K562 (cell line): ENCODE data around the gene ZSCAN25. TPM values are rescaled to one million over a fixed set of nuclear protein-coding genes. Genes with fewer than 3 reads are reported as not detected.

Experiments used
- CCAR2 ChIP-seq: fragments of 200-400 bp; formaldehyde crosslinking; IDR thresholded peaks from 2 replicates; pipeline ENCODE4 v1.6.1; 2017; ENCODE audit warnings: mild to moderate bottlenecking, low read depth, low read length
- CTCF ChIP-seq, 3 experiments: IDR thresholded peaks in 2 of 3; conservative IDR thresholded peaks in 1 of 3; 2 replicates each; pipeline ENCODE4 v1.5.1; 2011 to 2012; ENCODE audit warnings: low read length in 3 of 3, mild to moderate bottlenecking in 3 of 3, control low read depth in 2 of 3, improper control_type of control experiment in 1 of 3, inconsistent platforms in 1 of 3, low read depth in 1 of 3, mixed read lengths in 1 of 3, moderate library complexity in 1 of 3; ENCODE audit not compliant: insufficient read depth in 2 of 3
- JUNB ChIP-seq: fragments of 450-650 bp; formaldehyde crosslinking; conservative IDR thresholded peaks from 2 replicates; pipeline ENCODE4 v1.4.0; 2020; ENCODE audit warnings: mild to moderate bottlenecking
- JUND ChIP-seq, 2 experiments: IDR thresholded peaks; 2 replicates in 1 of 2; 3 replicates in 1 of 2; pipeline ENCODE4 v1.6.1; 2011; ENCODE audit warnings: borderline replicate concordance in 2 of 2, low read depth in 2 of 2, low read length in 2 of 2, improper control_type of control experiment in 1 of 2, missing biosample characterization in 1 of 2, missing genetic modification characterization in 1 of 2, missing genetic modification reagents in 1 of 2
- ZKSCAN3 ChIP-seq: fragments of 250-450 bp; sonication (Bioruptor Pico); IDR thresholded peaks from 2 replicates; pipeline ENCODE4 v1.4.0; 2020
- ZNF165 ChIP-seq: fragments of 250-450 bp; sonication (Bioruptor Pico); IDR thresholded peaks from 2 replicates; pipeline ENCODE4 v1.4.0; 2020; ENCODE audit warnings: borderline replicate concordance
- ZNF507 ChIP-seq: conservative IDR thresholded peaks from 2 replicates; pipeline ENCODE4 v1.6.1; 2017; ENCODE audit warnings: missing genetic modification characterization, missing compliant biosample characterization
- ZNF639 ChIP-seq, 2 experiments: fragments of 200-800 bp in 1 of 2; sonication (Bioruptor generic) in 1 of 2; sonication (generic) in 1 of 2; formaldehyde crosslinking in 1 of 2; IDR thresholded peaks in 1 of 2; conservative IDR thresholded peaks in 1 of 2; 2 replicates each; pipeline versions ENCODE4 v1.5.0 to v1.6.1; 2016 to 2020; ENCODE audit warnings: missing compliant biosample characterization in 1 of 2, missing genetic modification characterization in 1 of 2, missing genetic modification reagents in 1 of 2
- ZSCAN29 ChIP-seq: fragments of 450-650 bp; IDR thresholded peaks from 2 replicates; pipeline ENCODE4 v1.6.1; 2017
- polyA plus RNA-seq, 8 experiments: library from polyadenylated mRNA; depleted of rRNA in 4 of 8; stranded (reverse) in 5 of 8; unstranded in 3 of 8; fragments of >200 nt; fragmentation: Nextera tagmentation in 2 of 8; fragmentation: Illumina TruSeq in 1 of 8; extraction: Ambion mirVana in 2 of 8; extraction: Trizol in 1 of 8; gene quantifications; 2 replicates each; pipeline versions ENCODE4 v1.2.1 to v1.2.3, GENCODE V29; 2011 to 2014; ENCODE audit warnings: inconsistent platforms in 1 of 8, missing spikeins in 1 of 8
- total RNA-seq, 7 experiments: library from RNA; depleted of rRNA in 6 of 7; stranded (reverse); fragments of >200 nt in 6 of 7; fragmentation: Illumina TruSeq in 2 of 7; extraction: Trizol in 2 of 7; gene quantifications; 2 replicates each; pipeline versions ENCODE4 v1.2.1 to v1.2.3, GENCODE V29; 2011 to 2021; ENCODE audit warnings: low replicate concordance in 1 of 7

The ZSCAN25 gene
- total and polyA plus RNA-seq, 9 of the 15 experiments (the other 6 are each of a cell fraction or from before 2014, with no cell fraction given): 0.94 to 18.4 (median 12.8) TPM

DNA sequence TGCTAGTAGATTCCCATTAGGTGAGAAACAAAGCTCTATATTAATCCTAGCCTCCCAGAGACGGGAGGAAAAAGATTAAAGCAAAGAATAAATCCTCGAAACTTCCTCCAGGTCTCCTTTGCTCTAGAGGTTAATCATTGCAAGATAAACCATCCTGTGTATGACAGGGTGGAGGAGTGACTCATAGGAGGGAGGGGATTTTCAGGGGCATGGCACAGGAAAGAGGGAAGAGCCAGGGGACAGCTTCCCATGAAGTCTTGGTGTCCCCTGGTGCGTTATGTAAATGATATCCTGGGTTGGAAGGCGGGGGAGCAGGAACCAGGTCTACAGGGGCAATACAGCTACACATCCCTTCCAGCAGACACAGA is 62.3 kb downstream of the ZSCAN25 start (continued):
- TF ChIP-seq JUND (IDR thresholded peaks at IDR 0.05; ENCODE audit: borderline replicate concordance, low read depth, low read length): peak; percentile 96
- TF ChIP-seq JUND (tag; IDR thresholded peaks at IDR 0.05; ENCODE audit: borderline replicate concordance, low read depth, low read length): peak; percentile 93; the same call in 2 of the 3 replicates
- no peak for TF ChIP-seq ZNF165 (CRISPR knock-in tag)
- peak; percentile 57 for TF ChIP-seq JUNB (CRISPR knock-in tag)
- TF ChIP-seq ZKSCAN3 (CRISPR knock-in tag): no peak
- no peak for TF ChIP-seq CCAR2
- TF ChIP-seq CTCF (IDR thresholded peaks at IDR 0.05 in 2 of 3, conservative IDR thresholded peaks at IDR 0.05 in 1 of 3; ENCODE audit: insufficient read depth in 2 of 3, low read depth in 1 of 3, low read length in 3 of 3): no peak
- TF ChIP-seq ZNF507 (tag): no peak
- TF ChIP-seq ZSCAN29: peak; percentile 87
- TF ChIP-seq ZNF639 (CRISPR knock-in tag; conservative IDR thresholded peaks at IDR 0.05 in 1 of 2, IDR thresholded peaks at IDR 0.05 in 1 of 2): 0 out of 4 replicates have a peak, but pooled peaks of 1 of the 2 experiments have one; percentile 4
